Measurements from ENCODE around the gene HJV.

Gene HJV

DNA sequence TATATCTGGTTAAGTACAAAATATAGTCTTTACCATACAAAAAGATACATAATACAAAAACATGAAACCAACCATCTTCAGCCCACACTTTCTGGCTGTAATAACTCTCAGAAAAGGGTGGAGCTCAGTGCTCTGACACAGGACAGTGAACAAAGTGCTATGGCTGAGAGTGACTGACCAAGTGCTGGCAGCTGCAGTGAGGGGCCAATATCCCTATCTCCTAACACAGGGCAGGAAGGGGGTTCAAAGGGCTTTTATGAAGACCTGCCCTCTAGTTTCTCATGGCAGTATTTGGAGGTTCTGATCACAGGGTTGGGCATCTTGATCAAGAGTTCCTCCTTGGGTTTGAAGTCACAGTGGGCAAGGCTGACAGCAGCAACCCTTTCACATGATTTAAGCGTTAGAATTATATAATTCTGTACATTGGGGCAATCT is 29.0 kb downstream of the HJV start:
- DNase-seq (ENCODE audit: low spot score) = no peak

DNA sequence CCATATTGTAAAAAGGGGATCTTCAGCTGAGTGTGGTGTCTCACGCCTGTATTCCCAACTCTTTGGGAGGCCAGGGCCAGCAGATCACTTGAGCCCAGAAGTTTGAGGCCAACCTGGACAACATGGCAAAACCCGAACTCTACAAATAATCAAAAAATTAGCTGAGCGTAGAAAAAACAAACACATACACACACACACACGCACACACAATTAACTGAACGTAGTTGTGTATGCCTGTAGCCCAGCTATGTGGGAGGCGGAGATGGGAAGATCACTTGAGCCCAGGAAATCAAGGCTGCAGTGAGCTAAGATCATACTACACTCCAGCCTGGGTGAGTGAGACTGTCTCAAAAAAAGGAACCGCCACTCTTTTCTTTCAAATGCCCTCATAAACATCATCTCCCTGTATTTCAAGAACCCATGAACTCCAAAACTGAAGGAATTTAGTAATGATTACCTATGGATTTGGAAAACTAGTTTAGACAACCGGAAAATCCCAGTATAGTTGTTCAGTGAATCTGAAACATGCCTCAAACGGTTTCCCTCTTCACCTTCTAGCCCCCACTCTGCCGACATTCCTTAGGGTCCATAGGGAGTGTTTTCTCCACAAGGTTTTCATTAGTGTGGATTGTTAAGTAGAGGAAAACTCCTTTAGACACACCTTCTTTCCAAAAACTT is 29.7 kb downstream of the HJV start:
- no peak for DNase-seq (ENCODE audit: low spot score)
- TF ChIP-seq, protein P1, sequence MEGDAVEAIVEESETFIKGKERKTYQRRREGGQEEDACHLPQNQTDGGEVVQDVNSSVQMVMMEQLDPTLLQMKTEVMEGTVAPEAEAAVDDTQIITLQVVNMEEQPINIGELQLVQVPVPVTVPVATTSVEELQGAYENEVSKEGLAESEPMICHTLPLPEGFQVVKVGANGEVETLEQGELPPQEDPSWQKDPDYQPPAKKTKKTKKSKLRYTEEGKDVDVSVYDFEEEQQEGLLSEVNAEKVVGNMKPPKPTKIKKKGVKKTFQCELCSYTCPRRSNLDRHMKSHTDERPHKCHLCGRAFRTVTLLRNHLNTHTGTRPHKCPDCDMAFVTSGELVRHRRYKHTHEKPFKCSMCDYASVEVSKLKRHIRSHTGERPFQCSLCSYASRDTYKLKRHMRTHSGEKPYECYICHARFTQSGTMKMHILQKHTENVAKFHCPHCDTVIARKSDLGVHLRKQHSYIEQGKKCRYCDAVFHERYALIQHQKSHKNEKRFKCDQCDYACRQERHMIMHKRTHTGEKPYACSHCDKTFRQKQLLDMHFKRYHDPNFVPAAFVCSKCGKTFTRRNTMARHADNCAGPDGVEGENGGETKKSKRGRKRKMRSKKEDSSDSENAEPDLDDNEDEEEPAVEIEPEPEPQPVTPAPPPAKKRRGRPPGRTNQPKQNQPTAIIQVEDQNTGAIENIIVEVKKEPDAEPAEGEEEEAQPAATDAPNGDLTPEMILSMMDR (IDR thresholded peaks at IDR 0.05; ENCODE audit: extremely low read depth, insufficient read depth, missing control alignments) = no peak
- in situ Hi-C loops (cut with MboI; ENCODE audit: low pct_unique_long_range_greater_than_20kb, low sequenced_read_pairs, unreplicated experiment) = no loop called here

More for the DNA sequence above, 29.0 kb downstream of the HJV start:
- in situ Hi-C loops (cut with MboI; ENCODE audit: low pct_unique_long_range_greater_than_20kb, low sequenced_read_pairs, unreplicated experiment) = no loop called here
- TF ChIP-seq, protein P1 (IDR thresholded peaks at IDR 0.05; ENCODE audit: extremely low read depth, insufficient read depth, missing control alignments) = no peak

DNA sequence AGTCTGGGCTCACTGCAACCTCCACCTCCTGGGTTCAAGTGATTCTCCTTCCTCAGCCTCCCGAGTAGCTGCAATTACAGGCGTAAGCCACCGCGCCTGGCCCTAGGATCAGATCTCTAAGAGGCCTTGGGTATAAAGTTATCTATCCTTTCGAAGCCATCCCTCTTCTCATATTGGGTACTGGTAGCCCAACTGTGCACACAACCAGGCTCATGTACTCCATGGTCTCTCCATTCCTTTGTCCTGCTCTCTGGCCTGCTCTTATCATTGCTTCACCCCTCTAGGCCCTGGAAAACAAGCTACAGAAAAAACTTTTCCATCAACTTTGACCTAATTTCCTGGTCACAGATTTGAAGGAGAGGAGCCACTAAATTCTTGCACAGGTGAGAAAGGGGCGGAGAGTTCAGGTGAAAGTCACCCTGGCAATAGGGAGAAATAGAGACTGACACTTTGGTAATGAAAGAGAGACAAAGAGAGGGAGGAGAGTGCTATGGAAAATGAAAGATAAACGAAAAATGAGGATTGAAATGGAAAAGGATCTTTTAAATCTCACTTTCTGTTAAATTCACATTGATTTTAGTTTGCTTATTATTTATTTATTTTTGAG is 31.2 kb downstream of the HJV start:
- in situ Hi-C loops (cut with MboI; ENCODE audit: low pct_unique_long_range_greater_than_20kb, low sequenced_read_pairs, unreplicated experiment) = no loop called here
- DNase-seq (ENCODE audit: low spot score) = no peak
- TF ChIP-seq, protein P1 (IDR thresholded peaks at IDR 0.05; ENCODE audit: extremely low read depth, insufficient read depth, missing control alignments) = no peak

DNA sequence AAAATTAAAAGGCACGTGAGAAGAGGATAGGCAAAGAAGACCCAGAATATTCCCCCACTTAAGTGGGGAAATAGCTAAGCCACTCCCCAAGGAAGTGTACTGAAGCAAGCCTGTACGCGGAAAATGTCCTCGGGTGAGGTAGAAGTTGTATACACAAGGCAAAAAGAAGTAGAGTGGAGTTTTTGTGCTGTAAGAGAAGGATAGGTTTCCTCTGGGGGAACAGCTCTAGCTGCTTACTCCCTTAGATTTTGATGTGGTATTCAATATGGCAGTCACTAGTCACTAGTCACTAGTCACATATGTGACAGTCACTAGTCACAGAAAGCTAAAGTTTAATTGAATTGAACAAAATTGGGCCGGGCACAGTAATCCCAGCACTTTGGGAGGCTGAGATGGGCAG is 32.8 kb downstream of the HJV start:
- in situ Hi-C loops (cut with MboI; ENCODE audit: low pct_unique_long_range_greater_than_20kb, low sequenced_read_pairs, unreplicated experiment) = no loop called here
- TF ChIP-seq, protein P1 (IDR thresholded peaks at IDR 0.05; ENCODE audit: extremely low read depth, insufficient read depth, missing control alignments) = no peak
- no peak for DNase-seq (ENCODE audit: low spot score)

DNA sequence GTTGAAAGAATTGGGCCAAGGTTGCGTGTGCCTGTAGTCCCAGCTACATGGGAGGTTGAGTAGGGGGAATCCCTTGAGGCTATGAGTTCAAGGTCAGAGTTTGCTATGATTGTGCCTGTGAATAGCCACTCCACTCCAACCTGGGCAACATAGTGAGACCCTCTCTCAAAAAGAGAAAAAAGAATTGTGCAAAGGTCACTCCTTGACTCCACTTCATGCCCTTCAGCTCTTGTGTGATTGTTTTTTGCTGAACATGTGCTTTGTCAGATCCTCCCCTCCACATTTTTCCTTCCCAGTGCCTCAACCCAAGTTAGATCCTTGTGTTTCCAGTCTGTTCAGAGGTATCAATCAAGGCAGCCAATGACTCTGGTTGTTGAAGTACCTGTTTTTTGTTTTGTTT is 33.6 kb downstream of the HJV start:
- TF ChIP-seq, protein P1 (IDR thresholded peaks at IDR 0.05; ENCODE audit: extremely low read depth, insufficient read depth, missing control alignments) = no peak
- no peak for DNase-seq (ENCODE audit: low spot score)
- in situ Hi-C loops (cut with MboI; ENCODE audit: low pct_unique_long_range_greater_than_20kb, low sequenced_read_pairs, unreplicated experiment) = no loop called here

DNA sequence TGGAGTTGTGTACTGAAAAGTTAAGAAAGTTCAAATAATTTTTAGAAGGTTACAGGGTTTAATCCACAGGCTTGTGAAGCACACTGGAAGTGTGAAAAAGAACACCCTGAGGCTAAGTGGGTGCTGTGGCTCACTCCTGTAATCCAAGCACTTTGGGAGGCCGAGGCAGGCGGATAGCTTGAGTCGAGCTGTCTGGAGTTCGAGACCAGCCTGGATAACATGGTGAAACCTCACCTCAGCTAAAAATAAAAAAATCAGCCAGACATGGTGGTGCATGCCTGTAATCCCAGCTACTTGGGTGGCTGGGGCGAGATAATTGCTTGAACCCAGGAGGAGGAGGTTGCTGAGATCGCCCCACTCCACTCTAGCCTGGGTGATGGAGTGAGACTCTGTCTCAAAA is 35.0 kb downstream of the HJV start:
- in situ Hi-C loops (cut with MboI; ENCODE audit: low pct_unique_long_range_greater_than_20kb, low sequenced_read_pairs, unreplicated experiment) = no loop called here
- no peak for DNase-seq (ENCODE audit: low spot score)
- TF ChIP-seq, protein P1 (IDR thresholded peaks at IDR 0.05; ENCODE audit: extremely low read depth, insufficient read depth, missing control alignments) = no peak
